PC-9 (cell line): Measurements from ENCODE around the gene ZCCHC3. TPM values are rescaled to one million over a fixed set of nuclear protein-coding genes. Genes with fewer than 3 reads are reported as not detected.
A peak's percentile ranks its signal among the peaks of the same experiment; 100 is the strongest.

Experiments used
- BruUV-seq: library from RNA; stranded (reverse); fragments of 400-500 nt; replicated peaks from 2 replicates; lab custom pipeline; 2021; lab: Mats Ljungman, UMichigan
- CTCF ChIA-PET: fragments of 300-600 bp; sonication (Branson Sonifier 250); formaldehyde crosslinking; loops from one replicate; lab custom pipeline; 2022; ENCODE audit warnings: antibody characterized with exemption; lab: Charles Lee
- POLR2A ChIA-PET: fragments of 300-600 bp; sonication (Branson Sonifier 250); formaldehyde crosslinking; loops from one replicate; lab custom pipeline; 2022; ENCODE audit warnings: antibody characterized with exemption; ENCODE audit not compliant: unreplicated experiment; lab: Charles Lee
- DNase-seq, 2 experiments: peaks; one replicate each; pipeline versions ENCODE4 v3.0.0 to v3.0.0-alpha.2; 2015 to 2022; ENCODE audit warnings: mixed read lengths in 1 of 2
- H2AFZ ChIP-seq: fragments of 200-600 bp; sonication (generic); 2 replicates; pipeline ENCODE4 v1.8.1; 2017; ENCODE audit warnings: antibody characterized with exemption
- H3F3A ChIP-seq: fragments of 200-600 bp; sonication (generic); 2 replicates; pipeline ENCODE4 v1.8.1; 2017; ENCODE audit warnings: antibody characterized with exemption, mild to moderate bottlenecking, low read depth; ENCODE audit not compliant: insufficient read depth
- H3K27ac ChIP-seq: fragments of 200-600 bp; sonication (generic); 2 replicates; pipeline ENCODE4 v1.6.1; 2016; ENCODE audit warnings: mixed run types
- H3K27me3 ChIP-seq: fragments of 200-600 bp; sonication (generic); 2 replicates; pipeline ENCODE4 v1.6.1; 2016; ENCODE audit warnings: low read depth, mixed run types; ENCODE audit not compliant: insufficient read depth
- H3K36me3 ChIP-seq: fragments of 200-600 bp; sonication (generic); 2 replicates; pipeline ENCODE4 v1.6.1; 2016; ENCODE audit warnings: low read depth, mixed run types
- H3K4me1 ChIP-seq: fragments of 200-600 bp; sonication (generic); replicated peaks from 2 replicates; pipeline ENCODE4 v1.6.1; 2016; ENCODE audit warnings: mixed run types; ENCODE audit not compliant: insufficient read depth
- H3K4me2 ChIP-seq: fragments of 200-600 bp; sonication (generic); 2 replicates; pipeline ENCODE4 v1.6.1; 2017; ENCODE audit warnings: mixed run types
- H3K4me3 ChIP-seq: fragments of 200-600 bp; sonication (generic); 2 replicates; pipeline ENCODE4 v1.6.1; 2016; ENCODE audit warnings: mixed run types
- H3K79me2 ChIP-seq: fragments of 200-600 bp; sonication (generic); 2 replicates; pipeline ENCODE4 v1.6.1; 2017; ENCODE audit warnings: low read depth, mixed run types
- H3K9me2 ChIP-seq: fragments of 200-600 bp; sonication (generic); 2 replicates; pipeline ENCODE4 v1.8.1; 2017; ENCODE audit warnings: mild to moderate bottlenecking; ENCODE audit not compliant: insufficient read depth
- H3K9me3 ChIP-seq: fragments of 200-600 bp; sonication (generic); 2 replicates; pipeline ENCODE4 v1.8.1; 2016; ENCODE audit warnings: low read depth; ENCODE audit not compliant: insufficient read depth
- H4K20me1 ChIP-seq: fragments of 200-600 bp; sonication (generic); 2 replicates; pipeline ENCODE4 v1.8.1; 2017; ENCODE audit not compliant: insufficient read depth
- CTCF ChIP-seq: fragments of 200-600 bp; sonication (generic); conservative IDR thresholded peaks from 2 replicates; pipeline ENCODE4 v1.6.1; 2017; ENCODE audit warnings: mixed run types, antibody characterized with exemption, mild to moderate bottlenecking, moderate library complexity
- EZH2 ChIP-seq: fragments of 200-600 bp; sonication (generic); IDR thresholded peaks from 2 replicates; pipeline ENCODE4 v1.8.0; 2017; ENCODE audit warnings: antibody characterized with exemption, low read depth
- intact Hi-C: fragments of 100-400 bp; cut with micrococcal nuclease; formaldehyde crosslinking; loops from one replicate; pipeline ENCODE4 v1.10.0; 2022; ENCODE audit not compliant: unreplicated experiment
- total RNA-seq: library from RNA; stranded (reverse); gene quantifications from 2 replicates; pipeline ENCODE4 v1.2.3, GENCODE V29; 2021

Gene ZCCHC3
- total RNA-seq, 1 experiment from 2014 or later: 17.7 TPM

DNA sequence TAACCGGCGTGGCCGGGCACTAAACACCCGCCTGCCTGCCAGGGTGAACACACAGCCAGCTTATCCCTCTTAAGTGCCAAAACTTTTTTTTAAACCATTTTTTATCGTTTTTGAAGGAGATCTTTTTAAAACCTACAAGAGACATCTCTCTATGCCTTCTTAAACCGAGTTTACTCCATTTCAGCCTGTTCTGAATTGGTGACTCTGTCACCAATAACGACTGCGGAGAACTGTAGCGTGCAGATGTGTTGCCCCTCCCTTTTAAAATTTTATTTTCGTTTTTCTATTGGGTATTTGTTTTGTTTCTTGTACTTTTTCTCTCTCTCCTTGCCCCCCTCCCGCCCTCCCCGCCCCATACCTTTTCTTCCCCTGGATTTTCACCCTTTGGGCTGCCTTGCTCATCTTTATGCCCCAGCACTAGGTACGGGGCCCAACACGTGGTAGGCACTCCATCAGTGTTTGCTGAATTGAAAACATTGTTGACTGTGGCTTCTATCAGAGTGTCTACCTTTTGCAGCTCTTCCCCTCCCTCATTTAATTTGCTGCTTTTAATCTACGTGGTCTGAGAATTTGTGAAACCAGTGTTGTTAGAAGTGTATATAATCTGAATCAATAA, 1.5 kb downstream of the ZCCHC3 start:
- Histone ChIP-seq H3K27me3 (no peaks in the 10 kb centered on the region), H4K20me1 (peaks cover 28% of the 10 kb centered on the region), H3K36me3 (peaks cover 6% of the 10 kb centered on the region; the same call in 1 of the 2 replicates), H3K4me2 (peak overlapping the region; percentile 87), H3K27ac (0 out of 2 replicates have a peak overlapping the region, but pooled peaks have one; percentile 81), H3F3A (peaks cover 45% of the 10 kb centered on the region), H2AFZ (no peak overlapping the region), H3K4me3 (peak overlapping the region; percentile 82), H3K9me2 (no peaks in the 10 kb centered on the region), H3K4me1 (peaks cover 27% of the 10 kb centered on the region), H3K79me2 (peaks cover 42% of the 10 kb centered on the region), H3K9me3 (no peaks in the 10 kb centered on the region)
- intact Hi-C loops: loop anchor here (1.0 kb wide), 1 partner anchor 9 kb away; the partner anchor contains the start of gene C20orf96
- no peak for TF ChIP-seq CTCF
- TF ChIP-seq EZH2: no peak
- ChIA-PET CTCF (interaction anchor here (1.2 kb wide), 1 partner anchor 133 kb away, joined by 12 read pairs; no protein-coding TSS in a partner anchor), POLR2A (interaction anchor here (0.6 to 1.1 kb wide), 2 partner anchors 19 to 26 kb away, joined by 3 to 4 read pairs; partner anchors contain the start of gene SOX12)
- DNase-seq: no peak
- no TSS peak for BruUV-seq

- Histone ChIP-seq H3K79me2 (peaks cover 42% of the 10 kb centered on the region), H3K27me3 (no peaks in the 10 kb centered on the region), H4K20me1 (peaks cover 28% of the 10 kb centered on the region), H3K4me3 (peak overlapping the region; percentile 82; the same call in 1 of the 2 replicates), H3K9me2 (no peaks in the 10 kb centered on the region), H3F3A (peaks cover 41% of the 10 kb centered on the region), H3K4me1 (peaks cover 27% of the 10 kb centered on the region), H3K36me3 (peaks cover 6% of the 10 kb centered on the region; the same call in 1 of the 2 replicates), H2AFZ (no peak overlapping the region), H3K27ac (no peak overlapping the region), H3K9me3 (no peaks in the 10 kb centered on the region), H3K4me2 (peak overlapping the region; percentile 87)
- TF ChIP-seq CTCF (no peak), EZH2 (no peak)
- intact Hi-C loops: no loop called here
- ChIA-PET CTCF (no interaction called here), POLR2A (interaction anchor here (1.3 kb wide), 1 partner anchor 21 kb away, joined by 12 read pairs; no protein-coding TSS in a partner anchor)
- DNase-seq: no peak
- BruUV-seq: no TSS peak
These were observed 3.1 kb downstream of the ZCCHC3 start for GRCh38 chr20:300345-300990.

GRCh38 chr20:301886-302848, 4.8 kb downstream of the ZCCHC3 start:
- Histone ChIP-seq H3K27ac (no peak overlapping the region), H3K9me2 (no peaks in the 10 kb centered on the region), H3K36me3 (peaks cover 6% of the 10 kb centered on the region; the same call in 1 of the 2 replicates), H3K27me3 (no peaks in the 10 kb centered on the region), H3K79me2 (peaks cover 42% of the 10 kb centered on the region), H3K9me3 (no peaks in the 10 kb centered on the region), H2AFZ (no peak overlapping the region), H3K4me1 (peaks cover 20% of the 10 kb centered on the region), H3K4me2 (no peak overlapping the region), H3K4me3 (no peak overlapping the region), H3F3A (peaks cover 31% of the 10 kb centered on the region), H4K20me1 (peaks cover 28% of the 10 kb centered on the region)
- ChIA-PET CTCF (no interaction called here), POLR2A (no interaction called here)
- no peak for TF ChIP-seq EZH2
- TF ChIP-seq CTCF: no peak
- DNase-seq: no peak
- BruUV-seq: no TSS peak
- intact Hi-C loops: no loop called here
